ENCODE measurements around the gene MYH15.

DNA sequence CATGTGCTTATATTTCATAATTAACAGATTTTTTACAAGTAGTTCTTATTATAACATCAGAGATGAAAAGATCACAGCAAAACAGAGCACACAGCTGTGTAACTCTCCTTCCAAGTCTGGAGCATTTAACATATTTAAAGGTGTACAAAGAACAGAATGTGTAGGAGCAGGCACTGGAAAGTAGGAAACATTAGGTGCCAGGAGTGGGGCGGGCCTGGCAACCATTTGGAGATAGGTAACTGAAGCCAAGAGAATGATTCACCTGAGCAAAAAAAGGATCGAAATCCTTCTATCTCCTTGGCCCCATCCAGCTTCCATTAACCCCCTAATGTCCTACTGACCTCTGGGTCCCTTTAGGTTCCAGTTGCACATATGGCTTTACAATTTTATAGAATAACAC lies 2.3 kb upstream of the MYH15 start:
- TF ChIP-seq CTCF (IDR thresholded peaks at IDR 0.05 in 4 of 5, conservative IDR thresholded peaks at IDR 0.05 in 1 of 5) (no peak), POLR2A (IDR thresholded peaks at IDR 0.05) (no peak)

All from gastrocnemius medialis (tissue), 4 donors.